Measurements from ENCODE around the gene EDEM2. TPM values are rescaled to one million over a fixed set of nuclear protein-coding genes. Genes with fewer than 3 reads are reported as not detected.

The EDEM2 gene
- total and polyA plus RNA-seq, 2 of the 13 experiments (the other 11 are each of a cell fraction or from before 2014, with no cell fraction given): 33.1 to 46.9 TPM

DNA sequence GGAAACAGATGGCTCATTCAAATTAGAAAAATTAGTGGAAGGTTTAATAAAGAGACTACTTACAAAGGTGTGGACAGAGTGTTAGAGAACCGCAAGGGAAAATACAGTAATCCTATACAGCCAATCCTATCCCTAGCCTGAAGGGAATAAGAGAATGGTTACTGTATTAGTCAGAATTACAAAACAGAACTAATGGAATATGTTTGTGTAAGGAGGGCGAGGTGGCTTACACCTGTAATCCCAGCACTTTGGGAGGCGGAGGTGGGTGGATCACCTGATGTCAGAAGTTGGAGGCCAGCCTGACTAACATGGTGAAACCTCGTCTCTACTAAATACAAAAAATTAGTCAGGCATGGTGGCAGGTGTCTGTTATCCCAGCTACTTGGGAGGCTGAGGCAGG, 38.2 kb downstream of the EDEM2 start:
- H3K4me1 ChIP-seq (ENCODE audit: insufficient read depth, low read length): no peaks in the 10 kb centered on the region
- no peaks in the 10 kb centered on the region for H4K20me1 ChIP-seq (ENCODE audit: insufficient read depth, low read length)
- DNase-seq (ENCODE audit: low spot score): no peak
- H3K9ac ChIP-seq (ENCODE audit: insufficient read depth, low read depth, low read length): no peak overlapping the region
- no peaks in the 10 kb centered on the region for H3K27me3 ChIP-seq (ENCODE audit: control insufficient read depth in 1 of 2, insufficient read depth in 2 of 2, low read length in 2 of 2)
- 76% methylated on average over 4 of the region's 4 CpGs for WGBS (ENCODE audit: low lambda C conversion rate)
- H3K9me3 ChIP-seq (ENCODE audit: low read length): no peaks in the 10 kb centered on the region
- intact Hi-C loops (cut with micrococcal nuclease; ENCODE audit: unreplicated experiment): no loop called here
- H3K36me3 ChIP-seq (replicated peaks in 1 of 2; ENCODE audit: control insufficient read depth in 1 of 2, insufficient read depth in 2 of 2, low read length in 2 of 2): no peaks in the 10 kb centered on the region
- BruUV-seq (replicated peaks): no TSS peak
- H3K27ac ChIP-seq (ENCODE audit: extremely low read length, insufficient read depth, low read length): no peak overlapping the region
- no peak overlapping the region for H3K4me3 ChIP-seq (replicated peaks in 1 of 3; ENCODE audit: insufficient read depth in 1 of 3, low read depth in 2 of 3, low read length in 3 of 3)
- in situ Hi-C loops (cut with HindIII; ENCODE audit: extremely low pct_ligation_motif_present, low pct_unique_long_range_greater_than_20kb): no loop called here
- H2AFZ ChIP-seq (ENCODE audit: low read length): no peak overlapping the region
- H3K79me2 ChIP-seq (ENCODE audit: insufficient read depth, low read length): no peaks in the 10 kb centered on the region
- CTCF ChIA-PET (ENCODE audit: low intra/inter-chr PET ratio, low total read pairs): no interaction called here
- no peak for FAIRE-seq
- ATAC-seq: no peak
- POLR2A ChIA-PET: no interaction called here
- no peak overlapping the region for H3K4me2 ChIP-seq (ENCODE audit: low read depth, low read length)
- TF ChIP-seq ZNF790 (CRISPR knock-in tag; IDR thresholded peaks at IDR 0.05; ENCODE audit: borderline replicate concordance): no peak
- TF ChIP-seq ZNF75D (CRISPR knock-in tag; IDR thresholded peaks at IDR 0.05; ENCODE audit: borderline replicate concordance): no peak
- TF ChIP-seq, protein P1, sequence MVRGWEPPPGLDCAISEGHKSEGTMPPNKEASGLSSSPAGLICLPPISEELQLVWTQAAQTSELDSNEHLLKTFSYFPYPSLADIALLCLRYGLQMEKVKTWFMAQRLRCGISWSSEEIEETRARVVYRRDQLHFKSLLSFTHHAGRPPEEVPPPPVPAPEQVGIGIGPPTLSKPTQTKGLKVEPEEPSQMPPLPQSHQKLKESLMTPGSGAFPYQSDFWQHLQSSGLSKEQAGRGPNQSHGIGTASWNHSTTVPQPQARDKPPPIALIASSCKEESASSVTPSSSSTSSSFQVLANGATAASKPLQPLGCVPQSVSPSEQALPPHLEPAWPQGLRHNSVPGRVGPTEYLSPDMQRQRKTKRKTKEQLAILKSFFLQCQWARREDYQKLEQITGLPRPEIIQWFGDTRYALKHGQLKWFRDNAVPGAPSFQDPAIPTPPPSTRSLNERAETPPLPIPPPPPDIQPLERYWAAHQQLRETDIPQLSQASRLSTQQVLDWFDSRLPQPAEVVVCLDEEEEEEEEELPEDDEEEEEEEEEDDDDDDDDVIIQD (CRISPR knock-in tag; IDR thresholded peaks at IDR 0.05; ENCODE audit: low read depth): no peak
- TF ChIP-seq, protein P2, sequence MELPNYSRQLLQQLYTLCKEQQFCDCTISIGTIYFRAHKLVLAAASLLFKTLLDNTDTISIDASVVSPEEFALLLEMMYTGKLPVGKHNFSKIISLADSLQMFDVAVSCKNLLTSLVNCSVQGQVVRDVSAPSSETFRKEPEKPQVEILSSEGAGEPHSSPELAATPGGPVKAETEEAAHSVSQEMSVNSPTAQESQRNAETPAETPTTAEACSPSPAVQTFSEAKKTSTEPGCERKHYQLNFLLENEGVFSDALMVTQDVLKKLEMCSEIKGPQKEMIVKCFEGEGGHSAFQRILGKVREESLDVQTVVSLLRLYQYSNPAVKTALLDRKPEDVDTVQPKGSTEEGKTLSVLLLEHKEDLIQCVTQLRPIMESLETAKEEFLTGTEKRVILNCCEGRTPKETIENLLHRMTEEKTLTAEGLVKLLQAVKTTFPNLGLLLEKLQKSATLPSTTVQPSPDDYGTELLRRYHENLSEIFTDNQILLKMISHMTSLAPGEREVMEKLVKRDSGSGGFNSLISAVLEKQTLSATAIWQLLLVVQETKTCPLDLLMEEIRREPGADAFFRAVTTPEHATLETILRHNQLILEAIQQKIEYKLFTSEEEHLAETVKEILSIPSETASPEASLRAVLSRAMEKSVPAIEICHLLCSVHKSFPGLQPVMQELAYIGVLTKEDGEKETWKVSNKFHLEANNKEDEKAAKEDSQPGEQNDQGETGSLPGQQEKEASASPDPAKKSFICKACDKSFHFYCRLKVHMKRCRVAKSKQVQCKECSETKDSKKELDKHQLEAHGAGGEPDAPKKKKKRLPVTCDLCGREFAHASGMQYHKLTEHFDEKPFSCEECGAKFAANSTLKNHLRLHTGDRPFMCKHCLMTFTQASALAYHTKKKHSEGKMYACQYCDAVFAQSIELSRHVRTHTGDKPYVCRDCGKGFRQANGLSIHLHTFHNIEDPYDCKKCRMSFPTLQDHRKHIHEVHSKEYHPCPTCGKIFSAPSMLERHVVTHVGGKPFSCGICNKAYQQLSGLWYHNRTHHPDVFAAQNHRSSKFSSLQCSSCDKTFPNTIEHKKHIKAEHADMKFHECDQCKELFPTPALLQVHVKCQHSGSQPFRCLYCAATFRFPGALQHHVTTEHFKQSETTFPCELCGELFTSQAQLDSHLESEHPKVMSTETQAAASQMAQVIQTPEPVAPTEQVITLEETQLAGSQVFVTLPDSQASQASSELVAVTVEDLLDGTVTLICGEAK (IDR thresholded peaks at IDR 0.05): no peak
- TF ChIP-seq, protein P2 (CRISPR knock-in tag; IDR thresholded peaks at IDR 0.05): no peak
- no peak for TF ChIP-seq NFRKB (IDR thresholded peaks at IDR 0.05)
- no peak for TF ChIP-seq FOXK2 (IDR thresholded peaks at IDR 0.05)
- TF ChIP-seq ZNF672 (CRISPR knock-in tag; IDR thresholded peaks at IDR 0.05): no peak
- no peak for TF ChIP-seq SPEN (CRISPR knock-in tag; IDR thresholded peaks at IDR 0.05; ENCODE audit: low read depth)
- TF ChIP-seq RARA (CRISPR knock-in tag; IDR thresholded peaks at IDR 0.05): no peak
- TF ChIP-seq ZNF3 (CRISPR knock-in tag; IDR thresholded peaks at IDR 0.05): no peak
- TF ChIP-seq TOE1 (CRISPR knock-in tag; IDR thresholded peaks at IDR 0.05): no peak
- TF ChIP-seq, protein P3, sequence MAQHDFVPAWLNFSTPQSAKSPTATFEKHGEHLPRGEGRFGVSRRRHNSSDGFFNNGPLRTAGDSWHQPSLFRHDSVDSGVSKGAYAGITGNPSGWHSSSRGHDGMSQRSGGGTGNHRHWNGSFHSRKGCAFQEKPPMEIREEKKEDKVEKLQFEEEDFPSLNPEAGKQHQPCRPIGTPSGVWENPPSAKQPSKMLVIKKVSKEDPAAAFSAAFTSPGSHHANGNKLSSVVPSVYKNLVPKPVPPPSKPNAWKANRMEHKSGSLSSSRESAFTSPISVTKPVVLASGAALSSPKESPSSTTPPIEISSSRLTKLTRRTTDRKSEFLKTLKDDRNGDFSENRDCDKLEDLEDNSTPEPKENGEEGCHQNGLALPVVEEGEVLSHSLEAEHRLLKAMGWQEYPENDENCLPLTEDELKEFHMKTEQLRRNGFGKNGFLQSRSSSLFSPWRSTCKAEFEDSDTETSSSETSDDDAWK (CRISPR knock-in tag; IDR thresholded peaks at IDR 0.05): no peak

Data from HepG2 (cell line).